ENCODE data around the gene PIBF1. TPM values are rescaled to one million over a fixed set of nuclear protein-coding genes. Genes with fewer than 3 reads are reported as not detected.

The PIBF1 gene
- total and polyA plus RNA-seq, 10 of the 15 experiments (the other 5 are each of a cell fraction or from before 2014, with no cell fraction given) = 6.4 to 24.5 (median 11.1) TPM

DNA sequence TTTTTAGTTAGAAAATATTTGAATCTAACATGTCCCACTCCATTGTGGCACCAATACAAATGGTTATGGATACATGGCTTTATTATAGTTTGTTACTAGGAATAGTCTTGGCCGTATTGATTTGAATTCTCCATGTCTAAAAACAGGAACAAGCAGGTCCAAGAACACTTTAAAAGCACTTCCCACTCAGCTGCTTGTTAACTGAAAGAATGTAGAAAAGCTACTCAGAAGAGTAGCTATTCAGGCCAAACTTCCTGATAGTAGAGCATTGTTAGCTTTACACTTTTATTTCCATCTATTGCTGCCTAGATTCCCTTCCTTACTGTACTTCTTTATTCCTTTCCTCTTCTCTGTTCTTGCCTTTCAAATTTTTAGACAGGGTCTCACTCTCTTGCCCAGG is 6.9 kb downstream of the PIBF1 start:
- ChIA-PET SMC1A (ENCODE audit: uncharacterized antibody, unreplicated experiment) (interaction anchor here (0.6 to 1.9 kb wide), 6 partner anchors 11 to 202 kb away, joined by 3 to 5 read pairs (median 4); no protein-coding TSS in a partner anchor), RAD21 (ENCODE audit: unreplicated experiment) (no interaction called here), POLR2A (interaction anchor here (1.3 kb wide), 1 partner anchor 10 kb away, joined by 3 read pairs; no protein-coding TSS in a partner anchor), CTCF (interaction anchor here (1.2 to 3.2 kb wide), 4 partner anchors 10 to 145 kb away, joined by 3 to 19 read pairs (median 5); no protein-coding TSS in a partner anchor)
- in situ Hi-C loops (cut with MboI) = no loop called here
- H2AFZ ChIP-seq (ENCODE audit: control insufficient read depth, low read depth, low read length) = no peak overlapping the region
- no peaks in the 10 kb centered on the region for H3K27me3 ChIP-seq (replicated peaks in 1 of 2; ENCODE audit: control insufficient read depth in 2 of 2, insufficient read depth in 2 of 2, low read length in 1 of 2)
- FAIRE-seq (no peak), DNase-seq (ENCODE audit: low read depth, low spot score) (no peak), ATAC-seq (no peak)
- H3K27ac ChIP-seq (ENCODE audit: control insufficient read depth, insufficient read depth) = no peak overlapping the region
- H4K20me1 ChIP-seq (ENCODE audit: control insufficient read depth, insufficient read depth) = no peaks in the 10 kb centered on the region
- no peaks in the 10 kb centered on the region for H3K4me1 ChIP-seq (ENCODE audit: control insufficient read depth, insufficient read depth, low read length)
- peaks cover 0 to 17% of the 10 kb centered on the region in 2 experiments; a peak in 2 of 4 replicates for H3K36me3 ChIP-seq (ENCODE audit: control insufficient read depth in 2 of 2, insufficient read depth in 2 of 2, low read length in 1 of 2)
- no peaks in the 10 kb centered on the region for H3K9me3 ChIP-seq (replicated peaks; ENCODE audit: control insufficient read depth, insufficient read depth, low read length)
- H3K9ac ChIP-seq (ENCODE audit: control insufficient read depth, insufficient read depth, low read length) = no peak overlapping the region
- intact Hi-C loops (cut with micrococcal nuclease; ENCODE audit: unreplicated experiment) = no loop called here
- WGBS (ENCODE audit: insufficient coverage, insufficient replicate concordance, low lambda C conversion rate, missing lambda C conversion rate) = 44% methylated on average over 1 of the region's 1 CpG
- peaks cover 20% of the 10 kb centered on the region for H3K79me2 ChIP-seq (ENCODE audit: control insufficient read depth, insufficient read depth, low read length)
- no peak overlapping the region for H3K4me2 ChIP-seq (ENCODE audit: control insufficient read depth, insufficient read depth)
- TF ChIP-seq, protein P1, sequence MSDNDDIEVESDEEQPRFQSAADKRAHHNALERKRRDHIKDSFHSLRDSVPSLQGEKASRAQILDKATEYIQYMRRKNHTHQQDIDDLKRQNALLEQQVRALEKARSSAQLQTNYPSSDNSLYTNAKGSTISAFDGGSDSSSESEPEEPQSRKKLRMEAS (IDR thresholded peaks at IDR 0.05; ENCODE audit: low read depth, low read length) = no peak
- TF ChIP-seq TAF1 (IDR thresholded peaks at IDR 0.05; ENCODE audit: borderline replicate concordance, low read depth, low read length) = no peak
- TF ChIP-seq ZNF207 (IDR thresholded peaks at IDR 0.05; ENCODE audit: borderline replicate concordance) = no peak
- TF ChIP-seq SMARCA5 (IDR thresholded peaks at IDR 0.05) = no peak
- TF ChIP-seq, protein P2, sequence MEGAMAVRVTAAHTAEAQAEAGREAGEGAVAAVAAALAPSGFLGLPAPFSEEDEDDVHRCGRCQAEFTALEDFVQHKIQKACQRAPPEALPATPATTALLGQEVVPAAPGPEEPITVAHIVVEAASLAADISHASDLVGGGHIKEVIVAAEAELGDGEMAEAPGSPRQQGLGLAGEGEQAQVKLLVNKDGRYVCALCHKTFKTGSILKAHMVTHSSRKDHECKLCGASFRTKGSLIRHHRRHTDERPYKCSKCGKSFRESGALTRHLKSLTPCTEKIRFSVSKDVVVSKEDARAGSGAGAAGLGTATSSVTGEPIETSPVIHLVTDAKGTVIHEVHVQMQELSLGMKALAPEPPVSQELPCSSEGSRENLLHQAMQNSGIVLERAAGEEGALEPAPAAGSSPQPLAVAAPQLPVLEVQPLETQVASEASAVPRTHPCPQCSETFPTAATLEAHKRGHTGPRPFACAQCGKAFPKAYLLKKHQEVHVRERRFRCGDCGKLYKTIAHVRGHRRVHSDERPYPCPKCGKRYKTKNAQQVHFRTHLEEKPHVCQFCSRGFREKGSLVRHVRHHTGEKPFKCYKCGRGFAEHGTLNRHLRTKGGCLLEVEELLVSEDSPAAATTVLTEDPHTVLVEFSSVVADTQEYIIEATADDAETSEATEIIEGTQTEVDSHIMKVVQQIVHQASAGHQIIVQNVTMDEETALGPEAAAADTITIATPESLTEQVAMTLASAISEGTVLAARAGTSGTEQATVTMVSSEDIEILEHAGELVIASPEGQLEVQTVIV (IDR thresholded peaks at IDR 0.05; ENCODE audit: borderline replicate concordance, partially characterized antibody) = no peak
- TF ChIP-seq BMI1 (IDR thresholded peaks at IDR 0.05; ENCODE audit: borderline replicate concordance) = no peak
- TF ChIP-seq LARP7 (IDR thresholded peaks at IDR 0.05) = no peak
- no peak for TF ChIP-seq CHD1 (IDR thresholded peaks at IDR 0.05; ENCODE audit: low read depth, low read length)
- TF ChIP-seq ZNF274 (IDR thresholded peaks at IDR 0.05; ENCODE audit: insufficient read depth, insufficient read length) = no peak
- TF ChIP-seq GABPA (IDR thresholded peaks at IDR 0.05; ENCODE audit: low read depth) = no peak
- TF ChIP-seq RUNX3 (IDR thresholded peaks at IDR 0.05; ENCODE audit: low read length) = no peak
- TF ChIP-seq, protein P3, sequence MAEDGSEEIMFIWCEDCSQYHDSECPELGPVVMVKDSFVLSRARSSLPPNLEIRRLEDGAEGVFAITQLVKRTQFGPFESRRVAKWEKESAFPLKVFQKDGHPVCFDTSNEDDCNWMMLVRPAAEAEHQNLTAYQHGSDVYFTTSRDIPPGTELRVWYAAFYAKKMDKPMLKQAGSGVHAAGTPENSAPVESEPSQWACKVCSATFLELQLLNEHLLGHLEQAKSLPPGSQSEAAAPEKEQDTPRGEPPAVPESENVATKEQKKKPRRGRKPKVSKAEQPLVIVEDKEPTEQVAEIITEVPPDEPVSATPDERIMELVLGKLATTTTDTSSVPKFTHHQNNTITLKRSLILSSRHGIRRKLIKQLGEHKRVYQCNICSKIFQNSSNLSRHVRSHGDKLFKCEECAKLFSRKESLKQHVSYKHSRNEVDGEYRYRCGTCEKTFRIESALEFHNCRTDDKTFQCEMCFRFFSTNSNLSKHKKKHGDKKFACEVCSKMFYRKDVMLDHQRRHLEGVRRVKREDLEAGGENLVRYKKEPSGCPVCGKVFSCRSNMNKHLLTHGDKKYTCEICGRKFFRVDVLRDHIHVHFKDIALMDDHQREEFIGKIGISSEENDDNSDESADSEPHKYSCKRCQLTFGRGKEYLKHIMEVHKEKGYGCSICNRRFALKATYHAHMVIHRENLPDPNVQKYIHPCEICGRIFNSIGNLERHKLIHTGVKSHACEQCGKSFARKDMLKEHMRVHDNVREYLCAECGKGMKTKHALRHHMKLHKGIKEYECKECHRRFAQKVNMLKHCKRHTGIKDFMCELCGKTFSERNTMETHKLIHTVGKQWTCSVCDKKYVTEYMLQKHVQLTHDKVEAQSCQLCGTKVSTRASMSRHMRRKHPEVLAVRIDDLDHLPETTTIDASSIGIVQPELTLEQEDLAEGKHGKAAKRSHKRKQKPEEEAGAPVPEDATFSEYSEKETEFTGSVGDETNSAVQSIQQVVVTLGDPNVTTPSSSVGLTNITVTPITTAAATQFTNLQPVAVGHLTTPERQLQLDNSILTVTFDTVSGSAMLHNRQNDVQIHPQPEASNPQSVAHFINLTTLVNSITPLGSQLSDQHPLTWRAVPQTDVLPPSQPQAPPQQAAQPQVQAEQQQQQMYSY (CRISPR knock-in tag; IDR thresholded peaks at IDR 0.05) = no peak
- TF ChIP-seq TCF12 (IDR thresholded peaks at IDR 0.05; ENCODE audit: low read depth, low read length) = no peak
- TF ChIP-seq MTA3 (IDR thresholded peaks at IDR 0.05; ENCODE audit: borderline replicate concordance, low read length) = no peak
- no peak for TF ChIP-seq ESRRA (IDR thresholded peaks at IDR 0.05; ENCODE audit: low read length)
- no peak for TF ChIP-seq EED (IDR thresholded peaks at IDR 0.05; ENCODE audit: low read depth)
- TF ChIP-seq RBBP5 (conservative IDR thresholded peaks at IDR 0.05) = no peak
- TF ChIP-seq, protein P4, sequence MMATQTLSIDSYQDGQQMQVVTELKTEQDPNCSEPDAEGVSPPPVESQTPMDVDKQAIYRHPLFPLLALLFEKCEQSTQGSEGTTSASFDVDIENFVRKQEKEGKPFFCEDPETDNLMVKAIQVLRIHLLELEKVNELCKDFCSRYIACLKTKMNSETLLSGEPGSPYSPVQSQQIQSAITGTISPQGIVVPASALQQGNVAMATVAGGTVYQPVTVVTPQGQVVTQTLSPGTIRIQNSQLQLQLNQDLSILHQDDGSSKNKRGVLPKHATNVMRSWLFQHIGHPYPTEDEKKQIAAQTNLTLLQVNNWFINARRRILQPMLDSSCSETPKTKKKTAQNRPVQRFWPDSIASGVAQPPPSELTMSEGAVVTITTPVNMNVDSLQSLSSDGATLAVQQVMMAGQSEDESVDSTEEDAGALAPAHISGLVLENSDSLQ (IDR thresholded peaks at IDR 0.05) = no peak
- no peak overlapping the region for H3K4me3 ChIP-seq
- BruUV-seq (replicated peaks) = no TSS peak

All from GM12878 (cell line).